HG03558 (cell line): ENCODE results near the gene SKOR2.

ENCODE experiments used
- ATAC-seq: cut with Tn5 transposase; IDR thresholded peaks from one replicate; pipeline ENCODE4 v1.9.1; 2021; ENCODE audit warnings: moderate number of reproducible peaks; ENCODE audit not compliant: unreplicated experiment; ENCODE audit errors: extremely low read depth

The SKOR2 gene

GRCh38 chr18:47260924-47261701 lies 9.7 kb upstream of the SKOR2 start:
- ATAC-seq, result no peak

DNA sequence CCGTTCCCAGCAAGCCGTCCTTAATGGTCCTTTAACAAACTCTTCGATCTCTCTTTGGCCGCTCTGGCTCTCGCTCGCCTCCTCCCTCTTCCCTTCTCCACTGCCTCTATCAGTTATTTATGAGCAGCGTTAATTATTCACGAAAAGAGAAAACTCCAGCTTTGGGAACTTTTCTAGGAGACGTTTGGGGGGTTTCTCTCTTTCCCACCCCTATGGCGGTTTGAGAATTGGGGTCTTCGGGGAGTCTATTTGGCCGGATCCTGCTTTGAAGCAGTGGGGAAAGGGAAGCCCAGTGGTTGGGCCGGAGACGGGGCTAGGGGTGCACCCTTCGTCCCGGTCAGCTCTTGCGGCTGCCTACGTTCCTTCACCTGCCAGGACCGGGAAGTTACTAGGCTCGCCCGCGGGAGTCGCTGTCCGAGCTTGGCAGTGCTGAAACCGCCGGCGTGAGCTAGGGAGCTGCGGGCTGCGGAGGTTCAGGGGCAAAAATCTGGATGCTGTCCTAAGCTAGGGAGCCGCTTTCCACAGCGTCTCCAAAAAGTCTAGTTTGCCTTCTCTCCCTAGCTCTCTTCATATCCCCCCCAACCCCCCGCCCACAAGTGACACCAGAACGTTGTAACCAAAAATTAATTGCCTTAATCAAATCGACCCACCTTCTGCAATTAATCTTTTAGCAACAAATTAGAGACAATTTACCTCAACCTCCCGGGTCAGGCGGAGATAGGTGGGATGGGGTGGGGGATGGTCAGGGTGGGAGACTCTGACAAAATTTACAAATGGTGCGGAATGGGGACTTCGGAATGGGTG lies 8.9 kb upstream of the SKOR2 start:
- ATAC-seq, result no peak

DNA sequence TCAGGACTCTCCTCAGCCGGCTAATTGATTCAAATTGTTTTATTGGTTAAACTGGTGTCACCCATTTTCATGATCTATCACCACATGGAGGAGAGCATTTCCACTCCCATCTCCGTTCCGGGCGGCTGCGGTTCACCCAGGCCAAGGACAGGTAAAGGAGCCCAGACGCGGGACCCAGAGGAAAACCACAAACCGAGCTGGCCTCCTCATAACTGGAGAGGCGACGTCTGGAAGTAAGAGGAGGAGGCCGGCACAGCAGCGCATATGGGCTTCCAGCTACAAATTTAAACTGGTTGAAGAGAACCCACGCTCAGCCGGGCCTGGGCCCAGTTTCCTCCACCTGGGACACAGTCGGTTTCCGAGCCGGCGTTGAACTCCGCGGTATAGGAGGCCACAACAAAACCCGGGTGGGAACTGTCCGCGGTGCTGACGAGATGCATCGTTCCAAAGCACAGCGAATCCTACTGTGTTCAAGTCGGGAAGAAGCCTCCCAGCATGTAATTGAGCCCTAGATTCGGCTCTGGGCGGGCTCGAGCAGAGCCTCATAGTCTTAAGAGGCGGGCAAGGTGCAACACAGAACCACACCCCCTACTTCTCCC lies 3.0 kb upstream of the SKOR2 start:
- ATAC-seq, result no peak

- ATAC-seq, result no peak
Observed at GRCh38 chr18:47253101-47253654, 1.7 kb upstream of the SKOR2 start.

DNA sequence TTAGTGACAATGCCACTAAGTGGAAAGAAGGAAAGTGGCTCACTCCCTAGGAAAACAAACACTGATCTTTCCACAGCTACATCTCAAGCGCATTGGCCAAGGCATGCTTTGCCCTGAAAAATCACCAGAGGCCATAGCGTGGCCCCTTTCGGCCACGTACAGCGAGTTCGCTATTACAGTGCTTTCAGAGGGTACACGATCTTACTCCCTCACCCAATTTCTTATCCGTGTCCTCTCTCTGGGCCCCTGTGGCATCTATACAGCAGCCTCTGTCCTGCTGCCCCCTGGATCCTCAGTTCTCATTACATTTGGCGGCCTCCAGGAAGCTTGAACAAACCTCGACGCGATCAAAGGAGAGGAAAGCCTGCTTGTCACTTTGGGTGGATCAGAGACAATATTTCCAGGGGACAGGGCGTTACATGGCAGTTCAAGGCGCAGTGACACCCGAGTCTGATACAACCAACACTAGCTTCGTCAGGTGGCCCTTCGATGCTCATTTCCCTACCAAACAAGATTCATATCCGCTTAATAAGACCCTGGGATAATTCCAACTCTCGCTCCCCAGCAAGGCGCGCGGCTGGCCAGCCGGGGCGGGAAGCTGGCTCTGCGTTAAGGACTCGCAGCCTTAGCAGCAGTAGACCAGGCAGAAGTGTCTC lies 941 bp downstream of the SKOR2 start:
- ATAC-seq, result no peak

- no peak for ATAC-seq
Observed at GRCh38 chr18:47249314-47249981, 2.0 kb downstream of the SKOR2 start.

DNA sequence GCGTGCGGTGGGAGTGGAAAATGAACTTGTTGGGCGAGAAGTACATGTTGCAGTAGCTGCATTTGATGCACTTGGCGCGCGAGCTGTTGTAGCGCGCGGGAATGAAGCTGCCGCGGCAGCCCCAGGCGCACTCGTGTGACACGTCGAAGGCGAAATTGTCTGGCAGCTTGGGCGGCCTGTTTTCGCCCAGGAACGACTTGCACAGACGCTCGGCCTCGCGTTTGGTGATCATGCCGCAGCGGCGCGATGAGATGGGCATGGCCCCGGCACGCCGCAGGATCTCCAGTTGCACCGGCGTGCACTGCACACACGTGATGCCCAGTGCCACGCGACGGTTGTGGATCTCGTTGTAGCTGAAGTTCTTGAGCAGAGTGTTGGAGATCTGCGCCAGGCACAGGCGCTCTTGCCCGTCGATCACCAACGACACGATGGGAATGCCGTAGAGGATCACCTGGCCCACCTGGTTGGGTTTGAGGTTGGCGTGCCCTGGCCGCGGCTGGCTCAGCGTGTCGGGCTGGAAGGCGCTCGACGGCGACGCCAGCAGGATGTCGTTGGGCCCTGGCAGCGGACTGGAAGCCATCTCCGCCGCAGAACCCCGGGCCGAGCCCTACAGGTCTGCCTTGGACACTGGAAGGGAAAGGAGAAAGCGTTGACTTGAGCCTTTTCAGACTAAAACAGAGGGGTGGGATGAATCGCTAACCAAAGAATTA lies 2.7 kb downstream of the SKOR2 start:
- ATAC-seq, result no peak

DNA sequence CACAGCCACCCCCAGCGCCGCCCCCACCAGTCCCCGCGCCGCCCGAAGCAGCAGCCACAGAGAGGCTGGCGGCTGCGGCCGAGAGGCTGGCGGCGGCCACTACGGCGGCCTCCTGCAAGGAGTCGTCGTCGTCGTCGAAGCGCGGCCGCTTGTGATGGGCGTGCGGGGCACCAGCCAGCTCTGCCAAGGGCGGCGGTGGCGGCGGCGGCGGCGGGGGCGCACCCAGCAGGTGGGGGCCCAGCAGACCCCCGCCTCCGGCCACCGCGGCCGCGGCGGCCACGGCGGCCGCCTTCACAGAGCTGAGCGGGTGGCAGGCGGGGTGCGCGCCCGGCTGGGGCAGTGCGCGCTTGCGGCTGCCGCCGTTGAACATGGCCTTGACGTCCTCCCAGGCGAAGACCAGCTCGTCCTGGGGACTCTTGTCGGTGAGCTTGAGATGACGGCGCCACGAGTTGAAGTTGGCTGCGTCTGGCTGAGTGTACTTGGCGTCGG lies 3.3 kb downstream of the SKOR2 start:
- ATAC-seq, result no peak

DNA sequence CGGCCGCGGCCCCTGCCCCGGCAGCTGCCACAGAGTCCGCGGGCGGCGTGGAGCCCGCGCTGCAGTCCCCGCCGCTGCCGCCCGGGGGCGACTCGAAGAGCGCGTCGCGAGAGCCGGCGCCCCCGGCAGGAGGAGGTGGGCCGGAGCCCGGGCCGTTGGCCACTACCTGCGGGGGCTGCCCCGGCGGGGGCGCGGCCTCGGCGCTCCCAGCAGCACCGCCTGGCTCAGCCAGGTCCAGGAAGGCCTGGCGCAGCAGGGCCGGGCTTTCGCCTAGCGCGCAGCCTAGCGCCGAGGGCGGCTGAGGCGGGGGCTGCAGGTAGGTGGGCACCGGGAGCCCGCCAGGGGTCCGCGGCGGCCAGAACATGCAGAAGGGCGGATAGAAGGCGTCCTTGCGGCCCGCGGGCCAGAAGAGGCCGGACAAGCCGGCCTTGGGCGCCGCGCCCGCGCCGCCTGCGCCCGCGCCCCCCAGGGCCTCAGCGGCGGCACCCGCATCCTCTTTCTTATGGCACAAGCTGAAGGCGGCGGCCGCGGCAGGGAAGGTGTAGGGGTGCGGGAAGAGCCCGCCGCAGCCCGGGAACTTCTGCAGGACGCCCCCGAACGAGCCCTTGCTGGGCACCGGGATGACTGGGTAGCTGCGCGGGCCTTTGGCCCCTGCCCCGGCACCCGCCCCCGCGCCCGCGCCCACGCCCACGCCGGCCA lies 3.9 kb downstream of the SKOR2 start:
- no peak for ATAC-seq

DNA sequence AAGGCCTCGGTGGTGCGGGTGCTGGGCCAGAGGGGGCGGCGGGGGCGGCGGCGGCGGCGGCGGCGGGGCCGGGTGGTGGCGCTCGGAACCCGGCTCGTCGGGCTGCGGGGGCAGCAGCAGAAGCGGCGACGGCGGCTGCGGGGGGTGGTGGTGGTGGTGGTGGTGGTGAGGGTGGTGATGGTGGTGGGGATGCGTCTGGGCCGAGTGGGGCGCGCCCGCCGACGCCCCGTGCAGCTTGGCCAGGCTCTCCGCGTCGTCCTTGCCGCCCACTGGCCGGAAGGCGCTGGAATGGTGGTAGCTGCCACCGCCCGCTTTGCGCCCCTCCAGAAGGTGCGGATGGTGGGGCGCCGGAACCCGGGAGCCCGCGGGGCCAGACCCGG lies 4.4 kb downstream of the SKOR2 start:
- ATAC-seq, result no peak

GRCh38 chr18:47246027-47246971 lies 5.2 kb downstream of the SKOR2 start:
- no peak for ATAC-seq

- no peak for ATAC-seq
Observed at GRCh38 chr18:47244086-47244485, 7.4 kb downstream of the SKOR2 start.

DNA sequence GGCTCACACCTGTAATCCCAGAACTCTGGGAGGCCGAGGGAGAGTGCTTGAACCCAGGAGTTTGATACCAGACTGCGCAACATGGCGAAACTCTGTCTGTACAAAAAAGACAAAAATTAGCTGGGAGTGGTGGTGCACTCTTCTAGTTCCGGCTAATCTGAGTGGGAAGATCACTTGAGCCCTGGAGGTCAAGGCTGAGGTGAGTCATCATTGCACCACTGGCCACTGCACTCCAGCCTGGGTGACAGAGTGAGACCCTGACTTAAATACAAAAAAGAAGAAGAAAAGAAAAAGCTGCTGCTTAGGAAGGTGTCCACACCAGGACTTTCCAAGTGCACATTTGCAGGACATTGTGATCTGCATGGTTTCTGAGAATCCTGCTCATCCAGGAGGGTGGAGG lies 16.4 kb downstream of the SKOR2 start:
- ATAC-seq, result no peak

DNA sequence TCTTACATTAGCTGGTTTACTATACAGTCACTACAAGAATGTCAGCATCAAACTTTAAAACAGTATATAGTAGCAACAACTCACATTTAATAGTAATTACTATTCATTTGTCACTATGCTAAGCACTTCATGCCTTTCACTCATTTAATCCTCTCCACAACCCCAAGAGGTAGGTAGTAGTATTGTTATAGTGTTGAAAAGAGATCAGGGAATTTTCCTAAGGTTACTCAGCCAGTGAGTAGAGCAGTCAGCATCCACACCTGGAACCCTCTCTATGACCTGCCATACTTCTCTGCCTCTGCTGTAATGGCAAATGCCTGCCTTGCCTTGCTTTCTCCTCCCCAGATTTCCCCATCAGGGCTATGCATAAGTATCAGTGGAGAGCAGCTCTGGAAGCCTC lies 24.8 kb downstream of the SKOR2 start:
- no peak for ATAC-seq

DNA sequence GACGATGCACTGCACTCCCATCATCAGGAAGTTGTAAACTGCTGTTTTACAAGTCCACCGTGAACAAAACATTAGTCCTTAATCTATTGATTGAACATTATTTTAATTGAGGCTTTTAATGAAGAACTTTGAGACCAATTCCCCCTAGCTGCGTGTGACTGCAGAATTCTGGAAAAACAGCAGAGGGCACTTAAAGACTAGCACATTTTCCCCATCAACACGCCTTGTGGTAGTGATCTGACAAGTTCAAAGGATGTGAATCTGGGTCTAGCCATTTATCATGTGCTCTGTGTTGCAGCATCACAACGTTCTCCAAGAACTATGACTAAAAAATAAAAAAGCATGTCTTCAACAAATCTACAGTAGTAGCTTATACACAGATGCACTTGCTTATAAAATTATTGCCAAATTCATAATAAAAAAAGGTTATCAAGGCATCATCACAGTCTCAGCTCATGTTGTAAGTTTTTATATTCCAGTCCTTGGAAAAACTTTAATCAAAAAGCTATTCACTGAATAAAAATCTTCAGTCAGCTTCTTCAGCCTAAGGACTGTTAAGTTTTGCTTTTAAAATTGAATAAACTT lies 35.8 kb downstream of the SKOR2 start:
- ATAC-seq, result no peak

GRCh38 chr18:47209171-47209570 lies 42.3 kb downstream of the SKOR2 start:
- no peak for ATAC-seq

DNA sequence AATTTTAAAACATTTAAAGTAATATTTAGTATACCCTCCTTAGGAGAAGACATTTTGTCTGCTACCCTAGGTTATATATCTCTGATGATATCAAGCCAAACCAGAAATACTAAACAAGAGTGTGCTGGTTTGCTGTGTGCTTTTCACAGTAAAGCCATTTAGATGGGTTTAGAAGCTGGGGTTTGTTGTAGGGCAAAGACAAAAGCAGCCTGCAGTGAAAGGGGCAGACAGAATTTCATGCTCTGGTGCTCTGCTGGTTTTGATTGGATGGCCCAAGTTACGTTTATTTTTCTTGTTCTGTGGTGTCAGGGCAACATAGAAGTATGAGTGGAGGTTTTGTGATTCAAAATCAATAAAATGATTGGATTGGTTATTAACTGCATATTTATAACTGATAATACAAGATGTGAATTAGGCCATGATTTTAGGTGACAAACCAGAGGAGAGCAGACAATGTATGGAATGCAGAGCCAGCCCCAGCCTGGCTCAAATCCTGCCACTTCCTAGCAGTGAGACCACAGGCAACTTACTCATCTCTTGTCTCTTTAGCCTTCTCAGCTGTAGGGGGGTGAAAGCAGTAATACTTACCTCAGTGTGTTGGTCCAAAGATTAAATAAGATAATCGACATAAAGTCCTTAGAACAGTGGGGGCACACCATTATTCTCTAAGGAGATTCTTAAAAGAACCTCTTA lies 44.4 kb downstream of the SKOR2 start:
- no peak for ATAC-seq
